IMR-90 (cell line): Measurements from ENCODE around the gene TMBIM6. TPM values are rescaled to one million over a fixed set of nuclear protein-coding genes. Genes with fewer than 3 reads are reported as not detected.

ENCODE experiments used
- ATAC-seq: fragments of 200-7000 bp; cut with Tn5 transposase; 2 replicates; pipeline ENCODE4 v1.9.1; 2020; ENCODE audit warnings: low read depth, mild to moderate bottlenecking, moderate library complexity
- BruUV-seq: library from RNA; stranded (reverse); fragments of 400-500 nt; replicated peaks from 2 replicates; lab custom pipeline; 2021; lab: Mats Ljungman, UMichigan
- CTCF ChIA-PET: fragments of 300-600 bp; formaldehyde crosslinking; extraction: SDS; loops from one replicate; lab custom pipeline; 2021; ENCODE audit warnings: antibody characterized with exemption; lab: Yijun Ruan, JAX
- POLR2A ChIA-PET: fragments of 300-600 bp; sonication (Branson Sonifier 250); formaldehyde crosslinking; loops from one replicate; lab custom pipeline; 2022; ENCODE audit warnings: antibody characterized with exemption; ENCODE audit not compliant: unreplicated experiment; lab: Charles Lee
- DNase-seq: peaks from one replicate; pipeline ENCODE4 v3.0.0; 2013
- H2AFZ ChIP-seq: replicated peaks from 2 replicates; pipeline ENCODE3; 2013; ENCODE audit warnings: low read length, mild to moderate bottlenecking; ENCODE audit not compliant: poor library complexity
- H2AK5ac ChIP-seq: 2 replicates; pipeline ENCODE4 v1.6.1; 2013; ENCODE audit warnings: low read depth, low read length, inconsistent platforms
- H2AK9ac ChIP-seq: replicated peaks from 2 replicates; pipeline ENCODE3; 2013; ENCODE audit warnings: mild to moderate bottlenecking, low read depth, low read length, moderate library complexity; ENCODE audit not compliant: poor library complexity
- H2BK120ac ChIP-seq: 2 replicates; pipeline ENCODE4 v1.6.1; 2013; ENCODE audit warnings: low read depth, low read length, inconsistent platforms
- H2BK15ac ChIP-seq: 3 replicates; pipeline ENCODE4 v1.6.1; 2013; ENCODE audit warnings: low read depth, low read length, inconsistent platforms
- H2BK20ac ChIP-seq: 2 replicates; pipeline ENCODE4 v1.6.1; 2013; ENCODE audit warnings: low read depth, mild to moderate bottlenecking, inconsistent platforms, low read length, moderate library complexity
- H2BK5ac ChIP-seq: 2 replicates; pipeline ENCODE4 v1.6.1; 2013; ENCODE audit warnings: mild to moderate bottlenecking, low read depth, low read length, inconsistent platforms; ENCODE audit not compliant: poor library complexity, severe bottlenecking
- H3K14ac ChIP-seq: replicated peaks from 2 replicates; pipeline ENCODE4 v1.6.1; 2013; ENCODE audit warnings: low read depth, low read length, inconsistent platforms
- H3K18ac ChIP-seq: 2 replicates; pipeline ENCODE4 v1.6.1; 2013; ENCODE audit warnings: low read depth, low read length, control low read depth
- H3K23ac ChIP-seq: 2 replicates; pipeline ENCODE4 v1.6.1; 2013; ENCODE audit warnings: low read depth, low read length, inconsistent platforms
- H3K27ac ChIP-seq: 2 replicates; pipeline ENCODE4 v1.5.1; 2013; ENCODE audit warnings: mild to moderate bottlenecking, control low read depth, low read length; ENCODE audit not compliant: insufficient read depth
- H3K27me3 ChIP-seq: 2 replicates; pipeline ENCODE4 v1.6.1; 2013; ENCODE audit warnings: low read length; ENCODE audit not compliant: control insufficient read depth, insufficient read depth
- H3K36me3 ChIP-seq: 2 replicates; pipeline ENCODE4 v1.6.1; 2013; ENCODE audit warnings: low read length, mixed read lengths; ENCODE audit not compliant: control insufficient read depth, insufficient read depth
- H3K4ac ChIP-seq: 2 replicates; pipeline ENCODE4 v1.6.1; 2013; ENCODE audit warnings: low read depth, low read length, inconsistent platforms
- H3K4me1 ChIP-seq: 2 replicates; pipeline ENCODE4 v1.6.1; 2013; ENCODE audit warnings: low read length, mixed read lengths; ENCODE audit not compliant: control insufficient read depth, insufficient read depth
- H3K4me2 ChIP-seq: 2 replicates; pipeline ENCODE4 v1.6.1; 2013; ENCODE audit warnings: low read depth, mild to moderate bottlenecking, control low read depth, low read length, moderate library complexity
- H3K4me3 ChIP-seq: 2 replicates; pipeline ENCODE4 v1.5.1; 2013; ENCODE audit warnings: low read depth, mild to moderate bottlenecking, control low read depth, low read length, moderate library complexity; ENCODE audit not compliant: insufficient read depth
- H3K56ac ChIP-seq: 2 replicates; pipeline ENCODE4 v1.6.1; 2013; ENCODE audit warnings: low read length, inconsistent platforms; ENCODE audit not compliant: insufficient read depth; ENCODE audit errors: extremely low read depth
- H3K79me1 ChIP-seq, 2 experiments: 2 replicates each; pipeline ENCODE4 v1.6.1; 2013; ENCODE audit warnings: low read length in 2 of 2, inconsistent platforms in 1 of 2, low read depth in 1 of 2
- H3K9ac ChIP-seq: 2 replicates; pipeline ENCODE4 v1.6.1; 2013; ENCODE audit warnings: low read depth, low read length, control low read depth
- H3K9me1 ChIP-seq: 2 replicates; pipeline ENCODE4 v1.6.1; 2013; ENCODE audit warnings: low read length, inconsistent platforms; ENCODE audit not compliant: insufficient read depth
- H3K9me3 ChIP-seq: 2 replicates; pipeline ENCODE4 v1.6.1; 2013; ENCODE audit warnings: low read length; ENCODE audit not compliant: control insufficient read depth, insufficient read depth
- H4K20me1 ChIP-seq: 2 replicates; pipeline ENCODE4 v1.6.1; 2013; ENCODE audit warnings: low read length, inconsistent platforms; ENCODE audit not compliant: insufficient read depth
- H4K5ac ChIP-seq: 2 replicates; pipeline ENCODE4 v1.6.1; 2013; ENCODE audit warnings: mild to moderate bottlenecking, low read depth, low read length, control low read depth
- H4K8ac ChIP-seq, 2 experiments: 2 replicates each; pipeline ENCODE4 v1.6.1; 2013; ENCODE audit warnings: low read depth in 2 of 2, low read length in 2 of 2, control low read depth in 1 of 2, inconsistent platforms in 1 of 2
- H4K91ac ChIP-seq: 2 replicates; pipeline ENCODE4 v1.6.1; 2013; ENCODE audit warnings: low read depth, low read length, inconsistent platforms; ENCODE audit not compliant: insufficient read depth
- BHLHE40 ChIP-seq: fragments of 150-350 bp; IDR thresholded peaks from 2 replicates; pipeline ENCODE4 v1.6.1; 2016; ENCODE audit warnings: mild to moderate bottlenecking, low read depth, low read length
- CEBPB ChIP-seq: IDR thresholded peaks from 2 replicates; pipeline ENCODE4 v1.6.1; 2012; ENCODE audit warnings: low read depth, low read length, improper control_type of control experiment
- CHD1 ChIP-seq: IDR thresholded peaks from 2 replicates; pipeline ENCODE4 v1.6.1; 2012; ENCODE audit warnings: low read depth, low read length, improper control_type of control experiment
- FOS ChIP-seq: fragments of 150-350 bp; IDR thresholded peaks from 2 replicates; pipeline ENCODE4 v1.6.1; 2016; ENCODE audit warnings: low read depth, low read length
- MAFK ChIP-seq: IDR thresholded peaks from 2 replicates; pipeline ENCODE4 v1.6.1; 2012; ENCODE audit warnings: low read depth, low read length, improper control_type of control experiment
- MAZ ChIP-seq: IDR thresholded peaks from 2 replicates; pipeline ENCODE4 v1.6.1; 2012; ENCODE audit warnings: low read depth, mild to moderate bottlenecking, low read length, improper control_type of control experiment, moderate library complexity, borderline replicate concordance
- MXI1 ChIP-seq: IDR thresholded peaks from 2 replicates; pipeline ENCODE4 v1.6.1; 2012; ENCODE audit warnings: low read depth, mild to moderate bottlenecking, low read length, moderate library complexity, borderline replicate concordance
- NFE2L2 ChIP-seq: fragments of 150-350 bp; IDR thresholded peaks from 2 replicates; pipeline ENCODE4 v1.6.1; 2016; ENCODE audit warnings: low read depth, mild to moderate bottlenecking, low read length
- POLR2A ChIP-seq: IDR thresholded peaks from 2 replicates; pipeline ENCODE4 v1.6.1; 2012; ENCODE audit warnings: mild to moderate bottlenecking, low read depth, low read length
- RAD21 ChIP-seq: IDR thresholded peaks from 2 replicates; pipeline ENCODE4 v1.6.1; 2012; ENCODE audit warnings: low read length, improper control_type of control experiment
- RCOR1 ChIP-seq: IDR thresholded peaks from 2 replicates; pipeline ENCODE4 v1.6.1; 2012; ENCODE audit warnings: mild to moderate bottlenecking, low read length, improper control_type of control experiment; ENCODE audit not compliant: insufficient replicate concordance
- RFX5 ChIP-seq: IDR thresholded peaks from 2 replicates; pipeline ENCODE4 v1.8.0; 2012; ENCODE audit warnings: low read depth, mild to moderate bottlenecking, low read length, moderate library complexity
- SMC3 ChIP-seq: fragments of 150-350 bp; IDR thresholded peaks from 2 replicates; pipeline ENCODE4 v1.6.1; 2016; ENCODE audit warnings: low read depth, mild to moderate bottlenecking, antibody characterized with exemption, low read length, moderate library complexity
- WGBS, 2 experiments: methylation state at CpG; one replicate each; pipeline versions ENCODE4 v1.1.5 to v1.1.7; 2013; ENCODE audit warnings: missing lambda C conversion rate in 2 of 2; ENCODE audit not compliant: insufficient read length in 1 of 2; ENCODE audit errors: extremely low coverage in 2 of 2; 5-methylcytosine and 5-hydroxymethylcytosine counted together
- dilution Hi-C: fragments of 300-500 bp; cut with HindIII; formaldehyde crosslinking; loops from one replicate; pipeline ENCODE4 v1.14.3; 2018; ENCODE audit warnings: low sequenced_read_pairs; ENCODE audit not compliant: unreplicated experiment
- in situ Hi-C: fragments of 300-500 bp; cut with MboI; formaldehyde crosslinking; loops from 3 replicates; pipeline ENCODE4 v1.14.3; 2019; ENCODE audit warnings: low sequenced_read_pairs, inconsistent platforms, mixed read lengths
- intact Hi-C: fragments of 100-400 bp; cut with micrococcal nuclease; formaldehyde crosslinking; loops from 2 replicates; pipeline ENCODE4 v1.10.0; 2022
- polyA plus RNA-seq, 3 experiments: library from polyadenylated mRNA; depleted of rRNA; stranded (reverse); fragments of >200 nt; gene quantifications; 2 replicates each; pipeline ENCODE4 v1.2.3, GENCODE V29; 2012; ENCODE audit warnings: low replicate concordance in 1 of 3
- total RNA-seq: library from RNA; depleted of rRNA; stranded (reverse); fragments of >200 nt; gene quantifications from 2 replicates; pipeline ENCODE4 v1.2.3, GENCODE V29; 2012
- TF ChIP-seq, protein P1 (sequence below): conservative IDR thresholded peaks from 2 replicates; pipeline ENCODE4 v1.5.1; 2012; ENCODE audit warnings: mild to moderate bottlenecking, low read depth, low read length, improper control_type of control experiment
- TF ChIP-seq, protein P2 (sequence below): fragments of 150-350 bp; IDR thresholded peaks from 2 replicates; pipeline ENCODE4 v1.6.1; 2017; ENCODE audit warnings: mild to moderate bottlenecking, antibody characterized with exemption, low read length, low read depth
- TF ChIP-seq, protein P3 (sequence below): fragments of 150-350 bp; IDR thresholded peaks from 2 replicates; pipeline ENCODE4 v1.6.1; 2016; ENCODE audit warnings: low read depth, mild to moderate bottlenecking, low read length, moderate library complexity, borderline replicate concordance

TMBIM6 gene
- total and polyA plus RNA-seq, 2 of the 4 experiments (the other 2 are of a cell fraction) = 255 to 285 TPM

DNA sequence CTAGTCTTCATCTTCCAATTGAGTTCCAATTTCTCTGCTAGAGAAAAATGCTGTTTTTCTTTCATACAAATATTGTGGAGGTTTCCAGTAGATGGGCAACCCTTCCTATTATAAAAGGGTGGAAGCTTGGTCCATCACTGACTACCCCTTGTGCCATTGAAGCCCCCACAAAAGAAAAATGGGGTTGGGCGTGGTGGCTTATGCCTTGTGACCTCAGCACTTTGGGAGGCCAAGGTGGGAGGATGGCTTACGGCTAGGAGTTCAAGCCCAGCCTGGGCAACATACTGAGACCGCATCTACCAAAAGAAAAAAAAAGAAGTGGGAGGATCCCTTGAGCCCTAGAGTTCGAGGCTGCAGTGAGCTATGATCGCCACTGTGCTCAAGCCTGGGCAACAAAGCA is 64.1 kb downstream of the TMBIM6 start:
- no peak overlapping the region for H4K5ac ChIP-seq
- no peak overlapping the region for H3K18ac ChIP-seq
- no peak overlapping the region for H2BK20ac ChIP-seq
- no peak overlapping the region for H3K56ac ChIP-seq
- intact Hi-C loops (no loop called here), dilution Hi-C loops (no loop called here), in situ Hi-C loops (no loop called here)
- DNase-seq (no peak), ATAC-seq (no peak)
- H4K8ac ChIP-seq = no peak overlapping the region
- no peak overlapping the region for H2BK5ac ChIP-seq
- no peak overlapping the region for H2BK120ac ChIP-seq
- WGBS, 2 experiments = 100% methylated on average over 2 of the region's 5 CpGs; no CpG with 5 or more reads in 1 of the 2 experiments
- POLR2A ChIA-PET = no interaction called here
- H2AK5ac ChIP-seq = no peak overlapping the region
- no peak overlapping the region for H3K14ac ChIP-seq
- peaks cover 61% of the 10 kb centered on the region for H4K20me1 ChIP-seq
- TF ChIP-seq SMC3 (no peak), NFE2L2 (no peak), BHLHE40 (no peak), RFX5 (no peak), CHD1 (no peak), MXI1 (no peak), POLR2A (no peak), MAFK (no peak), RAD21 (no peak), FOS (no peak), CEBPB (no peak), MAZ (no peak), RCOR1 (no peak)
- TF ChIP-seq, protein P1, sequence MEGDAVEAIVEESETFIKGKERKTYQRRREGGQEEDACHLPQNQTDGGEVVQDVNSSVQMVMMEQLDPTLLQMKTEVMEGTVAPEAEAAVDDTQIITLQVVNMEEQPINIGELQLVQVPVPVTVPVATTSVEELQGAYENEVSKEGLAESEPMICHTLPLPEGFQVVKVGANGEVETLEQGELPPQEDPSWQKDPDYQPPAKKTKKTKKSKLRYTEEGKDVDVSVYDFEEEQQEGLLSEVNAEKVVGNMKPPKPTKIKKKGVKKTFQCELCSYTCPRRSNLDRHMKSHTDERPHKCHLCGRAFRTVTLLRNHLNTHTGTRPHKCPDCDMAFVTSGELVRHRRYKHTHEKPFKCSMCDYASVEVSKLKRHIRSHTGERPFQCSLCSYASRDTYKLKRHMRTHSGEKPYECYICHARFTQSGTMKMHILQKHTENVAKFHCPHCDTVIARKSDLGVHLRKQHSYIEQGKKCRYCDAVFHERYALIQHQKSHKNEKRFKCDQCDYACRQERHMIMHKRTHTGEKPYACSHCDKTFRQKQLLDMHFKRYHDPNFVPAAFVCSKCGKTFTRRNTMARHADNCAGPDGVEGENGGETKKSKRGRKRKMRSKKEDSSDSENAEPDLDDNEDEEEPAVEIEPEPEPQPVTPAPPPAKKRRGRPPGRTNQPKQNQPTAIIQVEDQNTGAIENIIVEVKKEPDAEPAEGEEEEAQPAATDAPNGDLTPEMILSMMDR = no peak
- TF ChIP-seq, protein P2, sequence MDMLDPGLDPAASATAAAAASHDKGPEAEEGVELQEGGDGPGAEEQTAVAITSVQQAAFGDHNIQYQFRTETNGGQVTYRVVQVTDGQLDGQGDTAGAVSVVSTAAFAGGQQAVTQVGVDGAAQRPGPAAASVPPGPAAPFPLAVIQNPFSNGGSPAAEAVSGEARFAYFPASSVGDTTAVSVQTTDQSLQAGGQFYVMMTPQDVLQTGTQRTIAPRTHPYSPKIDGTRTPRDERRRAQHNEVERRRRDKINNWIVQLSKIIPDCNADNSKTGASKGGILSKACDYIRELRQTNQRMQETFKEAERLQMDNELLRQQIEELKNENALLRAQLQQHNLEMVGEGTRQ = no peak
- TF ChIP-seq, protein P3, sequence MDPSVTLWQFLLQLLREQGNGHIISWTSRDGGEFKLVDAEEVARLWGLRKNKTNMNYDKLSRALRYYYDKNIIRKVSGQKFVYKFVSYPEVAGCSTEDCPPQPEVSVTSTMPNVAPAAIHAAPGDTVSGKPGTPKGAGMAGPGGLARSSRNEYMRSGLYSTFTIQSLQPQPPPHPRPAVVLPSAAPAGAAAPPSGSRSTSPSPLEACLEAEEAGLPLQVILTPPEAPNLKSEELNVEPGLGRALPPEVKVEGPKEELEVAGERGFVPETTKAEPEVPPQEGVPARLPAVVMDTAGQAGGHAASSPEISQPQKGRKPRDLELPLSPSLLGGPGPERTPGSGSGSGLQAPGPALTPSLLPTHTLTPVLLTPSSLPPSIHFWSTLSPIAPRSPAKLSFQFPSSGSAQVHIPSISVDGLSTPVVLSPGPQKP = no peak
- no peak overlapping the region for H3K27ac ChIP-seq
- H2AFZ ChIP-seq = no peak overlapping the region
- peaks cover 18% of the 10 kb centered on the region for H3K4me1 ChIP-seq
- H4K91ac ChIP-seq = no peak overlapping the region
- H3K79me1 ChIP-seq = peaks cover 18 to 60% of the 10 kb centered on the region in 2 experiments
- CTCF ChIA-PET = no interaction called here
- BruUV-seq = no TSS peak
- H2BK15ac ChIP-seq = no peak overlapping the region
- H2AK9ac ChIP-seq = no peak overlapping the region
- no peak overlapping the region for H3K9ac ChIP-seq
- H3K4me3 ChIP-seq = no peak overlapping the region
- no peaks in the 10 kb centered on the region for H3K9me3 ChIP-seq
- no peak overlapping the region for H3K23ac ChIP-seq
- H3K4ac ChIP-seq = no peak overlapping the region
- peaks cover 6% of the 10 kb centered on the region; the same call in 1 of the 2 replicates for H3K9me1 ChIP-seq
- H3K36me3 ChIP-seq = peaks cover 59% of the 10 kb centered on the region
- no peaks in the 10 kb centered on the region for H3K27me3 ChIP-seq
- no peak overlapping the region for H3K4me2 ChIP-seq
